Astrocyte (in vitro differentiated cells and primary cell): Measurements from ENCODE around the gene ZNF431. TPM values are rescaled to one million over a fixed set of nuclear protein-coding genes. Genes with fewer than 3 reads are reported as not detected.

Experiments used
- DNase-seq: peaks from one replicate; pipeline ENCODE4 v3.0.0-alpha.2; 2010; ENCODE audit warnings: low read depth
- FAIRE-seq: peaks from 2 replicates; lab custom pipeline; 2011; peaks lifted over from hg19 to GRCh38; lab: Jason Lieb, UNC
- H2AFZ ChIP-seq: 2 replicates; pipeline ENCODE4 v1.6.0; 2012; ENCODE audit warnings: low read depth, low read length, inconsistent platforms
- H3K27ac ChIP-seq: 2 replicates; pipeline ENCODE4 v1.5.1; 2011; ENCODE audit warnings: low read depth, low read length, inconsistent platforms
- H3K27me3 ChIP-seq: 2 replicates; pipeline ENCODE4 v1.6.0; 2011; ENCODE audit warnings: low read length, inconsistent platforms; ENCODE audit not compliant: insufficient read depth
- H3K36me3 ChIP-seq: 2 replicates; pipeline ENCODE4 v1.5.1; 2011; ENCODE audit warnings: low read length, inconsistent platforms; ENCODE audit not compliant: insufficient read depth
- H3K4me1 ChIP-seq: 2 replicates; pipeline ENCODE4 v1.5.1; 2011; ENCODE audit warnings: low read length, inconsistent platforms; ENCODE audit not compliant: insufficient read depth
- H3K4me2 ChIP-seq: 2 replicates; pipeline ENCODE4 v1.6.0; 2012; ENCODE audit warnings: low read length, inconsistent platforms
- H3K4me3 ChIP-seq: 2 replicates; pipeline ENCODE4 v1.5.1; 2011; ENCODE audit warnings: low read depth, mild to moderate bottlenecking, low read length, inconsistent platforms; ENCODE audit not compliant: insufficient read depth
- H3K79me2 ChIP-seq: 2 replicates; pipeline ENCODE4 v1.6.0; 2012; ENCODE audit warnings: mild to moderate bottlenecking, low read length, inconsistent platforms; ENCODE audit not compliant: insufficient read depth
- H3K9ac ChIP-seq: 2 replicates; pipeline ENCODE4 v1.6.0; 2012; ENCODE audit warnings: mild to moderate bottlenecking, low read length, inconsistent platforms
- H3K9me3 ChIP-seq: 2 replicates; pipeline ENCODE4 v1.5.1; 2012; ENCODE audit warnings: low read depth, mild to moderate bottlenecking, low read length, inconsistent platforms; ENCODE audit not compliant: insufficient read depth
- H4K20me1 ChIP-seq: 2 replicates; pipeline ENCODE4 v1.6.0; 2012; ENCODE audit warnings: low read length, inconsistent platforms; ENCODE audit not compliant: insufficient read depth
- H3K27ac Mint-ChIP-seq: one replicate; pipeline ENCODE4 v1.8.0; 2021; ENCODE audit warnings: mild to moderate bottlenecking, mixed read lengths; ENCODE audit not compliant: unreplicated experiment
- H3K27me3 Mint-ChIP-seq: one replicate; pipeline ENCODE4 v1.8.0; 2021; ENCODE audit warnings: low read depth, mixed read lengths; ENCODE audit not compliant: unreplicated experiment
- H3K36me3 Mint-ChIP-seq: one replicate; pipeline ENCODE4 v1.8.0; 2021; ENCODE audit warnings: low read depth, mixed read lengths; ENCODE audit not compliant: unreplicated experiment
- H3K4me1 Mint-ChIP-seq: one replicate; pipeline ENCODE4 v1.8.0; 2021; ENCODE audit warnings: low read depth, mixed read lengths; ENCODE audit not compliant: unreplicated experiment
- H3K4me3 Mint-ChIP-seq: one replicate; pipeline ENCODE4 v1.8.0; 2021; ENCODE audit warnings: mild to moderate bottlenecking, moderate library complexity, mixed read lengths; ENCODE audit not compliant: unreplicated experiment
- H3K9me3 Mint-ChIP-seq: one replicate; pipeline ENCODE4 v1.8.0; 2021; ENCODE audit warnings: mild to moderate bottlenecking, mixed read lengths; ENCODE audit not compliant: unreplicated experiment
- CTCF ChIP-seq: IDR thresholded peaks from 2 replicates; pipeline ENCODE4 v1.5.1; 2011; ENCODE audit warnings: low read depth, mild to moderate bottlenecking, inconsistent platforms, low read length, moderate library complexity; ENCODE audit not compliant: insufficient read depth
- EZH2 ChIP-seq: IDR thresholded peaks from 2 replicates; pipeline ENCODE4 v1.6.1; 2012; ENCODE audit warnings: mild to moderate bottlenecking, low read length, inconsistent platforms; ENCODE audit not compliant: insufficient read depth
- total RNA-seq: library from RNA; stranded (reverse); gene quantifications from 2 replicates; pipeline ENCODE4 v1.2.1, GENCODE V29; 2021

ZNF431 gene
- total RNA-seq, 1 donor from 2014 or later = 29.4 TPM

- Histone ChIP-seq H3K9me3 (no peaks in the 10 kb centered on the region), H3K4me2 (no peak overlapping the region), H3K36me3 (peaks cover 4% of the 10 kb centered on the region), H4K20me1 (peaks cover 12% of the 10 kb centered on the region), H3K79me2 (peaks cover 80% of the 10 kb centered on the region), H3K4me3 (no peak overlapping the region), H3K27me3 (no peaks in the 10 kb centered on the region), H2AFZ (no peak overlapping the region), H3K9ac (no peak overlapping the region), H3K27ac (no peak overlapping the region), H3K4me1 (no peaks in the 10 kb centered on the region)
- FAIRE-seq (peak; percentile 32), DNase-seq (peak; percentile 72)
- Mint-ChIP-seq H3K4me3 (no peak overlapping the region), H3K27me3 (no peaks in the 10 kb centered on the region), H3K27ac (no peak overlapping the region), H3K9me3 (peaks cover 2% of the 10 kb centered on the region), H3K4me1 (peaks cover 12% of the 10 kb centered on the region), H3K36me3 (peaks cover 44% of the 10 kb centered on the region)
- TF ChIP-seq EZH2 (no peak), CTCF (no peak)
Observed at GRCh38 chr19:21158523-21159135, 16.8 kb downstream of the ZNF431 start.

- no peak overlapping the region for H3K4me2 ChIP-seq
- no peaks in the 10 kb centered on the region for H3K4me1 Mint-ChIP-seq
- peaks cover 38% of the 10 kb centered on the region for H3K36me3 Mint-ChIP-seq
- H3K9me3 ChIP-seq = no peaks in the 10 kb centered on the region
- H3K36me3 ChIP-seq = peaks cover 8% of the 10 kb centered on the region
- H3K79me2 ChIP-seq = peaks cover 47% of the 10 kb centered on the region
- no peaks in the 10 kb centered on the region for H3K27me3 ChIP-seq
- no peak overlapping the region for H2AFZ ChIP-seq
- H3K9ac ChIP-seq = no peak overlapping the region
- no peaks in the 10 kb centered on the region for H3K9me3 Mint-ChIP-seq
- TF ChIP-seq CTCF = no peak
- TF ChIP-seq EZH2 = no peak
- H3K27ac ChIP-seq = no peak overlapping the region
- H3K27ac Mint-ChIP-seq = no peak overlapping the region
- FAIRE-seq = no peak
- no peak for DNase-seq
- H3K4me3 Mint-ChIP-seq = no peak overlapping the region
- H3K4me1 ChIP-seq = no peaks in the 10 kb centered on the region
- no peaks in the 10 kb centered on the region for H3K27me3 Mint-ChIP-seq
- H3K4me3 ChIP-seq = no peak overlapping the region
- H4K20me1 ChIP-seq = peaks cover 6% of the 10 kb centered on the region
Observed at GRCh38 chr19:21164541-21164940, 22.7 kb downstream of the ZNF431 start.

GRCh38 chr19:21166436-21166835 is 24.6 kb downstream of the ZNF431 start:
- no peaks in the 10 kb centered on the region for H3K4me1 Mint-ChIP-seq
- H3K27ac ChIP-seq = no peak overlapping the region

More at GRCh38 chr19:21166436-21166835, 24.6 kb downstream of the ZNF431 start:
- H3K27me3 ChIP-seq = no peaks in the 10 kb centered on the region
- no peak overlapping the region for H3K4me2 ChIP-seq
- no peak overlapping the region for H3K4me3 ChIP-seq
- H3K9me3 ChIP-seq = no peaks in the 10 kb centered on the region
- no peaks in the 10 kb centered on the region for H3K9me3 Mint-ChIP-seq
- H2AFZ ChIP-seq = no peak overlapping the region
- no peaks in the 10 kb centered on the region for H4K20me1 ChIP-seq
- TF ChIP-seq CTCF (no peak), EZH2 (no peak)
- peaks cover 29% of the 10 kb centered on the region for H3K79me2 ChIP-seq
- FAIRE-seq (no peak), DNase-seq (no peak)
- peaks cover 13% of the 10 kb centered on the region for H3K36me3 ChIP-seq
- no peak overlapping the region for H3K9ac ChIP-seq
- H3K36me3 Mint-ChIP-seq = peaks cover 32% of the 10 kb centered on the region
- no peaks in the 10 kb centered on the region for H3K4me1 ChIP-seq
- no peak overlapping the region for H3K4me3 Mint-ChIP-seq
- no peaks in the 10 kb centered on the region for H3K27me3 Mint-ChIP-seq
- H3K27ac Mint-ChIP-seq = no peak overlapping the region
